ENCODE results near the gene TMEM123. TPM values are rescaled to one million over a fixed set of nuclear protein-coding genes. Genes with fewer than 3 reads are reported as not detected.

TMEM123 gene
- total and polyA plus RNA-seq, 10 of the 15 experiments (the other 5 are each of a cell fraction or from before 2014, with no cell fraction given), result 35.1 to 667 (median 123) TPM

DNA sequence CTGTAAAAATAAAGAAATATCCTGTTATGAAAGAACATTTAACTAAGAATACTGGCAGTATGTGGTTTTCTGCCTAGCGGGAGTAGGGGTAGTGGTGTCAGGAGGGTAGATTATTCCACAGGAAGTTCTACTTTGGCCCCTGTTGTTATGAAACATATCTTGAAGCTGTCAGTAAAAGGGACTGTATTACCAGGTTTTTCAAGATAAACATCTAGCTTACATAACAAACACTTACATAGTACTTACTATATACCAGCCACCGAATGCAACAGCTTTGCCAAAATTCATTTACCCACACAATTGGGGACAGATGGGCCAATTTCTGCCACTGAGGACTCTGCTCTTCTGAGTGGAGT, 3.7 kb downstream of the TMEM123 start:
- H3K79me2 ChIP-seq (ENCODE audit: control insufficient read depth, insufficient read depth, low read length), result peaks cover 77% of the 10 kb centered on the region
- no peak for TF ChIP-seq ASH2L (IDR thresholded peaks at IDR 0.05; ENCODE audit: borderline replicate concordance, low read depth)
- TF ChIP-seq JUND (IDR thresholded peaks at IDR 0.05; ENCODE audit: low read depth, low read length), result no peak
- no peak for TF ChIP-seq SMARCA5 (IDR thresholded peaks at IDR 0.05)
- peak; percentile 28; the same call in 1 of the 2 replicates for TF ChIP-seq RUNX3 (IDR thresholded peaks at IDR 0.05; ENCODE audit: low read length)
- no peak for TF ChIP-seq NR2F1 (conservative IDR thresholded peaks at IDR 0.05)
- TF ChIP-seq, protein P1, sequence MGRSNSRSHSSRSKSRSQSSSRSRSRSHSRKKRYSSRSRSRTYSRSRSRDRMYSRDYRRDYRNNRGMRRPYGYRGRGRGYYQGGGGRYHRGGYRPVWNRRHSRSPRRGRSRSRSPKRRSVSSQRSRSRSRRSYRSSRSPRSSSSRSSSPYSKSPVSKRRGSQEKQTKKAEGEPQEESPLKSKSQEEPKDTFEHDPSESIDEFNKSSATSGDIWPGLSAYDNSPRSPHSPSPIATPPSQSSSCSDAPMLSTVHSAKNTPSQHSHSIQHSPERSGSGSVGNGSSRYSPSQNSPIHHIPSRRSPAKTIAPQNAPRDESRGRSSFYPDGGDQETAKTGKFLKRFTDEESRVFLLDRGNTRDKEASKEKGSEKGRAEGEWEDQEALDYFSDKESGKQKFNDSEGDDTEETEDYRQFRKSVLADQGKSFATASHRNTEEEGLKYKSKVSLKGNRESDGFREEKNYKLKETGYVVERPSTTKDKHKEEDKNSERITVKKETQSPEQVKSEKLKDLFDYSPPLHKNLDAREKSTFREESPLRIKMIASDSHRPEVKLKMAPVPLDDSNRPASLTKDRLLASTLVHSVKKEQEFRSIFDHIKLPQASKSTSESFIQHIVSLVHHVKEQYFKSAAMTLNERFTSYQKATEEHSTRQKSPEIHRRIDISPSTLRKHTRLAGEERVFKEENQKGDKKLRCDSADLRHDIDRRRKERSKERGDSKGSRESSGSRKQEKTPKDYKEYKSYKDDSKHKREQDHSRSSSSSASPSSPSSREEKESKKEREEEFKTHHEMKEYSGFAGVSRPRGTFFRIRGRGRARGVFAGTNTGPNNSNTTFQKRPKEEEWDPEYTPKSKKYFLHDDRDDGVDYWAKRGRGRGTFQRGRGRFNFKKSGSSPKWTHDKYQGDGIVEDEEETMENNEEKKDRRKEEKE (IDR thresholded peaks at IDR 0.05), result no peak
- no peak for TF ChIP-seq ESRRA (IDR thresholded peaks at IDR 0.05; ENCODE audit: low read length)
- TF ChIP-seq, protein P2, sequence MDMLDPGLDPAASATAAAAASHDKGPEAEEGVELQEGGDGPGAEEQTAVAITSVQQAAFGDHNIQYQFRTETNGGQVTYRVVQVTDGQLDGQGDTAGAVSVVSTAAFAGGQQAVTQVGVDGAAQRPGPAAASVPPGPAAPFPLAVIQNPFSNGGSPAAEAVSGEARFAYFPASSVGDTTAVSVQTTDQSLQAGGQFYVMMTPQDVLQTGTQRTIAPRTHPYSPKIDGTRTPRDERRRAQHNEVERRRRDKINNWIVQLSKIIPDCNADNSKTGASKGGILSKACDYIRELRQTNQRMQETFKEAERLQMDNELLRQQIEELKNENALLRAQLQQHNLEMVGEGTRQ (IDR thresholded peaks at IDR 0.05; ENCODE audit: borderline replicate concordance, low read depth, low read length), result no peak
- TF ChIP-seq EGR1 (IDR thresholded peaks at IDR 0.05; ENCODE audit: borderline replicate concordance in 1 of 2, low read depth in 2 of 2, low read length in 2 of 2), result no peak
- TF ChIP-seq HSF1 (IDR thresholded peaks at IDR 0.05; ENCODE audit: low read depth, low read length), result no peak
- TF ChIP-seq STAT1 (conservative IDR thresholded peaks at IDR 0.05), result no peak
- 0 out of 2 replicates have a peak, but pooled peaks have one; percentile 31 for TF ChIP-seq POLR2AphosphoS5 (IDR thresholded peaks at IDR 0.05; ENCODE audit: low read length)
- no peak for TF ChIP-seq SREBF2 (IDR thresholded peaks at IDR 0.05; ENCODE audit: low read length)
- TF ChIP-seq, protein P3, sequence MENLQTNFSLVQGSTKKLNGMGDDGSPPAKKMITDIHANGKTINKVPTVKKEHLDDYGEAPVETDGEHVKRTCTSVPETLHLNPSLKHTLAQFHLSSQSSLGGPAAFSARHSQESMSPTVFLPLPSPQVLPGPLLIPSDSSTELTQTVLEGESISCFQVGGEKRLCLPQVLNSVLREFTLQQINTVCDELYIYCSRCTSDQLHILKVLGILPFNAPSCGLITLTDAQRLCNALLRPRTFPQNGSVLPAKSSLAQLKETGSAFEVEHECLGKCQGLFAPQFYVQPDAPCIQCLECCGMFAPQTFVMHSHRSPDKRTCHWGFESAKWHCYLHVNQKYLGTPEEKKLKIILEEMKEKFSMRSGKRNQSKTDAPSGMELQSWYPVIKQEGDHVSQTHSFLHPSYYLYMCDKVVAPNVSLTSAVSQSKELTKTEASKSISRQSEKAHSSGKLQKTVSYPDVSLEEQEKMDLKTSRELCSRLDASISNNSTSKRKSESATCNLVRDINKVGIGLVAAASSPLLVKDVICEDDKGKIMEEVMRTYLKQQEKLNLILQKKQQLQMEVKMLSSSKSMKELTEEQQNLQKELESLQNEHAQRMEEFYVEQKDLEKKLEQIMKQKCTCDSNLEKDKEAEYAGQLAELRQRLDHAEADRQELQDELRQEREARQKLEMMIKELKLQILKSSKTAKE (IDR thresholded peaks at IDR 0.05; ENCODE audit: low read depth, poor library complexity, severe bottlenecking), result no peak
- TF ChIP-seq TCF12 (IDR thresholded peaks at IDR 0.05; ENCODE audit: low read depth, low read length), result no peak
- 0 out of 2 replicates have a peak, but pooled peaks cover 12% of the 10 kb centered on the region for H3K4me1 ChIP-seq (ENCODE audit: control insufficient read depth, insufficient read depth, low read length)
- H3K9me3 ChIP-seq (replicated peaks; ENCODE audit: control insufficient read depth, insufficient read depth, low read length), result peaks cover 2% of the 10 kb centered on the region
- peak overlapping the region; percentile 22 for H3K9ac ChIP-seq (ENCODE audit: control insufficient read depth, insufficient read depth, low read length)
- H4K20me1 ChIP-seq (ENCODE audit: control insufficient read depth, insufficient read depth), result no peaks in the 10 kb centered on the region
- RAD21 ChIA-PET (ENCODE audit: unreplicated experiment), result interaction anchor here (0.6 to 3.9 kb wide), 9 partner anchors 10 to 162 kb away, joined by 3 to 45 read pairs (median 3); no protein-coding TSS in a partner anchor
- no peaks in the 10 kb centered on the region for H3K27me3 ChIP-seq (replicated peaks in 1 of 2; ENCODE audit: control insufficient read depth in 2 of 2, insufficient read depth in 2 of 2, low read length in 1 of 2)
- SMC1A ChIA-PET (ENCODE audit: uncharacterized antibody, unreplicated experiment), result interaction anchor here (0.7 to 3.9 kb wide), 12 partner anchors 18 to 107 kb away, joined by 3 to 30 read pairs (median 4); no protein-coding TSS in a partner anchor
- H3K4me2 ChIP-seq (ENCODE audit: control insufficient read depth, insufficient read depth), result peak overlapping the region; percentile 62
- BruUV-seq (replicated peaks), result no TSS peak
- ATAC-seq (no peak), FAIRE-seq (no peak), DNase-seq (ENCODE audit: low read depth, low spot score) (no peak)
- CTCF ChIA-PET, result interaction anchor here (1.0 to 7.4 kb wide), 7 partner anchors 18 to 165 kb away, joined by 3 to 95 read pairs (median 8); no protein-coding TSS in a partner anchor
- in situ Hi-C loops (cut with MboI) (no loop called here), intact Hi-C loops (cut with micrococcal nuclease; ENCODE audit: unreplicated experiment) (loop anchor here (5.0 kb wide), 1 partner anchor 163 kb away; no protein-coding TSS in a partner anchor)
- POLR2A ChIA-PET, result interaction anchor here (1.0 to 2.0 kb wide), 3 partner anchors 18 to 27 kb away, joined by 4 to 9 read pairs (median 4); no protein-coding TSS in a partner anchor
- peak overlapping the region; percentile 75 for H3K4me3 ChIP-seq
- no peak overlapping the region for H2AFZ ChIP-seq (ENCODE audit: control insufficient read depth, low read depth, low read length)
- peaks cover 0 to 19% of the 10 kb centered on the region in 2 experiments for H3K36me3 ChIP-seq (ENCODE audit: control insufficient read depth in 2 of 2, insufficient read depth in 2 of 2, low read length in 1 of 2)
- no peak overlapping the region for H3K27ac ChIP-seq (ENCODE audit: control insufficient read depth, insufficient read depth)
- WGBS (ENCODE audit: insufficient coverage, insufficient replicate concordance, low lambda C conversion rate, missing lambda C conversion rate), result 74% methylated on average over 2 of the region's 2 CpGs

Measured in GM12878 (cell line).